Bronchial epithelial cell (primary cell): Measurements from ENCODE around the gene LBX1. TPM values are rescaled to one million over a fixed set of nuclear protein-coding genes. Genes with fewer than 3 reads are reported as not detected.

ENCODE experiments used
- DNase-seq: peaks from one replicate; pipeline ENCODE4 v3.0.0-alpha.2; 2010; ENCODE audit warnings: low read depth
- FAIRE-seq: peaks from 2 replicates; lab custom pipeline; 2011; peaks lifted over from hg19 to GRCh38; lab: Jason Lieb, UNC
- H3K27me3 ChIP-seq: 2 replicates; pipeline ENCODE4 v1.5.1; 2011; ENCODE audit warnings: low read length; ENCODE audit not compliant: control insufficient read depth, insufficient read depth
- H3K36me3 ChIP-seq: 2 replicates; pipeline ENCODE4 v1.5.1; 2011; ENCODE audit warnings: low read length; ENCODE audit not compliant: control insufficient read depth, insufficient read depth
- H3K4me3 ChIP-seq: 2 replicates; pipeline ENCODE4 v1.5.1; 2011; ENCODE audit warnings: mild to moderate bottlenecking, low read depth, low read length, control low read depth
- CTCF ChIP-seq: IDR thresholded peaks from 2 replicates; pipeline ENCODE4 v1.5.1; 2011; ENCODE audit warnings: mild to moderate bottlenecking, moderate library complexity, low read length, control low read depth, inconsistent platforms; ENCODE audit not compliant: insufficient read depth, severe bottlenecking
- total RNA-seq: library from RNA; depleted of rRNA; stranded (reverse); fragments of >200 nt; gene quantifications from 2 replicates; pipeline ENCODE4 v1.2.1, GENCODE V29; 2014

LBX1 gene
- total RNA-seq, 1 donor from 2014 or later = not detected

GRCh38 chr10:101267776-101268175 is 38.5 kb upstream of the LBX1 start:
- Histone ChIP-seq H3K27me3 (peaks cover 3% of the 10 kb centered on the region), H3K4me3 (no peak overlapping the region), H3K36me3 (no peaks in the 10 kb centered on the region)
- DNase-seq = peak; percentile 31
- no peak for FAIRE-seq
- no peak for TF ChIP-seq CTCF

DNA sequence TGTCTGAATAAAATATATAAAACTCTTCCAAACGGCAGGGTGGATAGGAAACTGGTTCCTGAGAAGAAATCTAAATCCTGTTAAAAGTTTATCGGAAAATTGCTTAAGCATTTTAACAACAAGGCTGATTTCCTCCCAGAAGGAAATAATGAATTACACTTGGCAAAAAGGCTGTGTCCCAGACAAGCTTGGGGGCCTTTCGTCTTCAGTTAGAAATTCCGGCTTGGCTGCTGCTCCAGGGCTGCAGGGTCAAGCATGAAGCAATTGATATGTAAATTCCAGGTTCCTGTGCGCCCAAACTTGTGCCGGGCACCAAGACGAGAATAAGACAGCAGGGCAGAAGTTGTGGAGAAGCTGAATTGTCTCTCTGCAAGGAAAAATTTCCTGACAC is 38.0 kb upstream of the LBX1 start:
- FAIRE-seq = no peak
- H3K4me3 ChIP-seq = no peak overlapping the region

DNA sequence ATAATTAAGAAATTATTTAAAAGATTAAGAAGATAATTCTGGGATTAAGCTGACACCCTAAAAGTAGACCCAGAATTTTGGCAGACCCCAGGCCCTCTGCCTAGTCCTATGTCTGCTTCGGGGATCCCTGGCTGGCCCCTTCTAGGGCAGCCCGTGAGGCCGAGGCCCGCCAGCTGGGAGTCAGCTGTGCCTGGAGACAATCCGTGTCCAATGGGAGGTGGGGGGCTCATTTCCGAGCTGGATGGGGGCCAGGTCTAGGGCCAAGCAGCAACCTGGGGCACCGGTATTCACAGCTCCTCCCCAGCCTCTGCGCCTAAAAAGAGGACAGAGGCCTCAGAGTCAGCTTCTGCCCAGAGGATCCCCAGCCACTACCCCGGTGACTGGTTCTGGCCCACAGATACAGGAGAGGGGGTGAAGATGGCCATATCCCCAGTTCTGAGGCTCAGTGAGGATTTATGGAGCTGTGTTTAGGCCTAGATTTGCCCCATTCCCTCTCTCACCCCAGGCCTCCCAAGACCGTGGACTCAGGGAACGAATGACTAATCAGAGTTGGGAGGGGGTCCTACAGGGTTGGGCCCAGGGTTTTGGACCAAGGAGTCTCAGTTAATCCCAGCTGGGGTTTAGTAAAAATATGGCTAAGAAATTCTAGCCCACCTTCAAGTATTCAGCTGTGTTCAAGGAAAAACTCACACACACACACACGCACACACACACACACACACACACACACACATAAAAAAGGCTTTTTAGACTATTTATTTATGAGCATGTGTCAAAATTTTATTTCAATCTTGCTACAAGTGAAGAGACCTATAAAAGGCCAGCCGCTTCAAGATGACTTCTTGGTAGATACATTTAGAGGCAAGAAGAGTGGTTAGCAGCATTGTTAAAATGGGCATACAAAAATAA is 37.4 kb upstream of the LBX1 start:
- no peak for TF ChIP-seq CTCF
- Histone ChIP-seq H3K36me3 (no peaks in the 10 kb centered on the region), H3K27me3 (peaks cover 3% of the 10 kb centered on the region), H3K4me3 (no peak overlapping the region)
- FAIRE-seq (no peak), DNase-seq (no peak)

More for the DNA sequence above, 38.0 kb upstream of the LBX1 start:
- DNase-seq = no peak
- no peak for TF ChIP-seq CTCF
- Histone ChIP-seq H3K36me3 (no peaks in the 10 kb centered on the region), H3K27me3 (peaks cover 3% of the 10 kb centered on the region)

GRCh38 chr10:101263150-101263752 is 34.0 kb upstream of the LBX1 start:
- FAIRE-seq (peak; percentile 80), DNase-seq (no peak)
- Histone ChIP-seq H3K27me3 (peaks cover 7% of the 10 kb centered on the region), H3K4me3 (no peak overlapping the region), H3K36me3 (no peaks in the 10 kb centered on the region)
- no peak for TF ChIP-seq CTCF

DNA sequence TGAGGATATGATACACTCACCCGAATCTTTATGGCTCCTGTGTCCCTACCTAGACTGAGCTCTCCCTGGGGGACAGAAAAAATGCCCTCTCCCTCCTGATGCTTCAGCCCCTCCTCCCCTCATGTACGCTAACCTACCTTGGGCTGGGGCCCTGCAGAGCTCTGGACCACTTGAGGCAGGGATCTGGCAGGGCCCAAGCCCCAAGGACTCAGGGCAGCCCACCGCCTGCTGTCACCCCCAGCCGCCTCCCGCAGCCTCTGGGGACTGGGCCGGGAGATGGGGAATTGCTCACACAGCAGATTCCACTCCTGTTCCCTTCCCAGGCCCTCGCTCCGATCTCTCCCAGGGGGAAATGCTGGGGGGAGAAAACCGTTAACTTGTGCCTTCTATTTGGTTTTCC is 32.9 kb upstream of the LBX1 start:
- no peak for TF ChIP-seq CTCF
- no peak for DNase-seq
- no peaks in the 10 kb centered on the region for H3K36me3 ChIP-seq

More for the DNA sequence above, 32.9 kb upstream of the LBX1 start:
- no peak for FAIRE-seq
- Histone ChIP-seq H3K27me3 (peaks cover 7% of the 10 kb centered on the region), H3K4me3 (no peak overlapping the region)
